ENCODE results near the gene DCC.

DCC gene

GRCh38 chr18:52431683-52432082 lies 91.7 kb downstream of the DCC start:
- no peak for DNase-seq

- DNase-seq, result no peak
These were observed 93.8 kb downstream of the DCC start for GRCh38 chr18:52433797-52434196.

GRCh38 chr18:52435301-52435700 lies 95.3 kb downstream of the DCC start:
- no peak for DNase-seq

GRCh38 chr18:52437161-52437560 lies 97.2 kb downstream of the DCC start:
- no peak for DNase-seq

GRCh38 chr18:52439457-52439856 lies 99.5 kb downstream of the DCC start:
- no peak for DNase-seq

- DNase-seq, result no peak
These were observed 101.8 kb downstream of the DCC start for GRCh38 chr18:52441794-52442193.

- DNase-seq, result no peak
These were observed 102.7 kb downstream of the DCC start for GRCh38 chr18:52442686-52443085.

- DNase-seq, result no peak
These were observed 111.3 kb downstream of the DCC start for GRCh38 chr18:52451256-52451655.

- DNase-seq, result no peak
These were observed 111.9 kb downstream of the DCC start for GRCh38 chr18:52451851-52452250.

- DNase-seq, result no peak
These were observed 112.4 kb downstream of the DCC start for GRCh38 chr18:52452427-52452826.

GRCh38 chr18:52459890-52460289 lies 119.9 kb downstream of the DCC start:
- no peak for DNase-seq

GRCh38 chr18:52462853-52463252 lies 122.9 kb downstream of the DCC start:
- DNase-seq, result no peak

GRCh38 chr18:52465391-52465790 lies 125.4 kb downstream of the DCC start:
- no peak for DNase-seq

GRCh38 chr18:52468496-52468895 lies 128.5 kb downstream of the DCC start:
- DNase-seq, result no peak

- DNase-seq, result no peak
These were observed 135.3 kb downstream of the DCC start for GRCh38 chr18:52475325-52475724.

GRCh38 chr18:52481116-52481515 lies 141.1 kb downstream of the DCC start:
- DNase-seq, result no peak

- DNase-seq, result no peak
These were observed 145.0 kb downstream of the DCC start for GRCh38 chr18:52484977-52485376.

GRCh38 chr18:52486052-52486451 lies 146.1 kb downstream of the DCC start:
- no peak for DNase-seq

- no peak for DNase-seq
These were observed 149.7 kb downstream of the DCC start for GRCh38 chr18:52489396-52490306.

GRCh38 chr18:52496426-52496825 lies 156.4 kb downstream of the DCC start:
- no peak for DNase-seq

GRCh38 chr18:52499016-52499415 lies 159.0 kb downstream of the DCC start:
- DNase-seq, result no peak

GRCh38 chr18:52499644-52500043 lies 159.6 kb downstream of the DCC start:
- no peak for DNase-seq

- DNase-seq, result no peak
These were observed 164.6 kb downstream of the DCC start for GRCh38 chr18:52504589-52504988.

GRCh38 chr18:52510139-52510538 lies 170.1 kb downstream of the DCC start:
- no peak for DNase-seq

GRCh38 chr18:52518086-52518485 lies 178.1 kb downstream of the DCC start:
- DNase-seq, result no peak

Data from NK-92 treated with Interleukin-12 subunit alpha and Interleukin-12 subunit beta, amount 100 ng/mL, for 24 hours (cell line).